Panc1 (cell line): ENCODE results near the gene YIPF1. TPM values are rescaled to one million over a fixed set of nuclear protein-coding genes. Genes with fewer than 3 reads are reported as not detected.

Source experiments
- ATAC-seq: fragments of 200-7000 bp; cut with Tn5 transposase; 2 replicates; pipeline ENCODE4 v1.9.1; 2020; ENCODE audit warnings: mild to moderate bottlenecking, moderate library complexity
- BruUV-seq: library from RNA; stranded (reverse); fragments of 400-500 nt; replicated peaks from 2 replicates; lab custom pipeline; 2021; lab: Mats Ljungman, UMichigan
- CTCF ChIA-PET: fragments of 300-600 bp; sonication (Branson Sonifier 250); formaldehyde crosslinking; loops from one replicate; lab custom pipeline; 2022; ENCODE audit warnings: antibody characterized with exemption; lab: Charles Lee
- POLR2A ChIA-PET: fragments of 300-600 bp; sonication (Branson Sonifier 250); formaldehyde crosslinking; loops from one replicate; lab custom pipeline; 2022; ENCODE audit warnings: antibody characterized with exemption; lab: Charles Lee
- DNase-seq: peaks from one replicate; pipeline ENCODE4 v3.0.0-alpha.2; 2010; ENCODE audit warnings: low read depth, low spot score
- H3K27ac ChIP-seq: 2 replicates; pipeline ENCODE4 v1.5.1; 2011; ENCODE audit warnings: mild to moderate bottlenecking, low read length, inconsistent platforms
- H3K27me3 ChIP-seq: fragments of 200-500 bp; sonication (Bioruptor generic); 2 replicates; pipeline ENCODE4 v1.6.0; 2014; ENCODE audit warnings: low read length, inconsistent platforms; ENCODE audit not compliant: control insufficient read depth, insufficient read depth
- H3K36me3 ChIP-seq: fragments of 200-500 bp; sonication (Bioruptor generic); 2 replicates; pipeline ENCODE4 v1.5.1; 2014; ENCODE audit warnings: inconsistent platforms, mild to moderate bottlenecking, low read length, moderate library complexity; ENCODE audit not compliant: control insufficient read depth, insufficient read depth
- H3K4me1 ChIP-seq: 2 replicates; pipeline ENCODE4 v1.5.1; 2011; ENCODE audit warnings: inconsistent platforms, mild to moderate bottlenecking, low read length, moderate library complexity; ENCODE audit not compliant: control insufficient read depth, insufficient read depth
- H3K4me3 ChIP-seq, 2 experiments: 2 replicates each; pipeline ENCODE4 v1.5.1; 2011 to 2012; ENCODE audit warnings: low read depth in 2 of 2, low read length in 2 of 2, mild to moderate bottlenecking in 2 of 2, inconsistent platforms in 1 of 2, moderate library complexity in 1 of 2
- H3K9me3 ChIP-seq: fragments of 200-500 bp; sonication (Bioruptor generic); 2 replicates; pipeline ENCODE4 v1.5.1; 2014; ENCODE audit warnings: low read depth, mild to moderate bottlenecking, inconsistent platforms, low read length, moderate library complexity; ENCODE audit not compliant: control insufficient read depth, insufficient read depth
- POLR2AphosphoS5 ChIP-seq: IDR thresholded peaks from 2 replicates; pipeline ENCODE4 v1.6.1; 2012; ENCODE audit warnings: mild to moderate bottlenecking, low read depth, low read length, moderate library complexity
- REST ChIP-seq, 2 experiments: IDR thresholded peaks; 2 replicates each; pipeline ENCODE4 v1.6.1; 2011 to 2012; ENCODE audit warnings: low read depth in 2 of 2, control low read depth in 1 of 2, low read length in 1 of 2, mild to moderate bottlenecking in 1 of 2, moderate library complexity in 1 of 2; ENCODE audit not compliant: insufficient read depth in 1 of 2
- SIN3A ChIP-seq: IDR thresholded peaks from 2 replicates; pipeline ENCODE4 v1.6.1; 2012; ENCODE audit warnings: low read depth, mild to moderate bottlenecking, low read length, moderate library complexity, borderline replicate concordance; ENCODE audit not compliant: insufficient read depth
- TCF7L2 ChIP-seq: IDR thresholded peaks from 2 replicates; pipeline ENCODE4 v1.6.1; 2011; ENCODE audit warnings: mild to moderate bottlenecking, low read depth, low read length, inconsistent platforms
- in situ Hi-C: cut with HindIII; loops from 2 replicates; pipeline ENCODE4 v1.10.0; 2016; ENCODE audit warnings: low sequenced_read_pairs, low pct_unique_long_range_greater_than_20kb
- intact Hi-C: fragments of 100-400 bp; cut with micrococcal nuclease; formaldehyde crosslinking; loops from one replicate; pipeline ENCODE4 v1.10.0; 2022; ENCODE audit not compliant: unreplicated experiment
- total RNA-seq: library from RNA; stranded (reverse); gene quantifications from one replicate; pipeline ENCODE4 v1.2.1, GENCODE V29; 2021; ENCODE audit not compliant: unreplicated experiment
- TF ChIP-seq, protein P1 (sequence below): fragments of 450-650 bp; IDR thresholded peaks from 2 replicates; pipeline ENCODE4 v1.5.1; 2017; ENCODE audit warnings: mild to moderate bottlenecking

Gene YIPF1
- total RNA-seq, 1 experiment from 2014 or later, result 21.4 TPM

DNA sequence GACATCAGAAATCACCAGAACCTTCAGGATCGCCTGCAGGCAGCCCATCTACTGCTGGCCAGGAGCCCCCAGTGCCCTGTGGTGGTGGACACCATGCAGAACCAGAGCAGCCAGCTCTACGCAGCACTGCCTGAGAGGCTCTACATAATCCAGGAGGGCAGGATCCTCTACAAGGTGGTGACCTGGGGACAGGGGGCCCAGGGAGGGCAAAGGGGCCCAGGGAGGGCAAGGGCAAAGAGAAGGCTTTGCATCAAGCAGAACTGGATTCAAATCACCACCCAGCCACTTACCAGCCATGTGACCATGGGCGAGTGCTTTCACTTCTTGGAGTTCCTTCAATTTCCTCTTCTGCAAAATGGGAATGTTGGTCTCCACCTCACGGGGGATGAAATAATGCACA, 16.5 kb upstream of the YIPF1 start:
- Histone ChIP-seq H3K27me3 (no peaks in the 10 kb centered on the region), H3K27ac (no peak overlapping the region), H3K4me3 (no peak overlapping the region), H3K36me3 (no peaks in the 10 kb centered on the region), H3K4me1 (no peaks in the 10 kb centered on the region), H3K9me3 (no peaks in the 10 kb centered on the region)
- intact Hi-C loops (no loop called here), in situ Hi-C loops (no loop called here)
- ATAC-seq, result no peak
- TF ChIP-seq REST (IDR thresholded peaks at IDR 0.05; ENCODE audit: insufficient read depth in 1 of 2, low read depth in 2 of 2, low read length in 1 of 2), result no peak
- TF ChIP-seq POLR2AphosphoS5, result no peak
- no peak for TF ChIP-seq SIN3A
- no peak for TF ChIP-seq TCF7L2
- TF ChIP-seq, protein P1, sequence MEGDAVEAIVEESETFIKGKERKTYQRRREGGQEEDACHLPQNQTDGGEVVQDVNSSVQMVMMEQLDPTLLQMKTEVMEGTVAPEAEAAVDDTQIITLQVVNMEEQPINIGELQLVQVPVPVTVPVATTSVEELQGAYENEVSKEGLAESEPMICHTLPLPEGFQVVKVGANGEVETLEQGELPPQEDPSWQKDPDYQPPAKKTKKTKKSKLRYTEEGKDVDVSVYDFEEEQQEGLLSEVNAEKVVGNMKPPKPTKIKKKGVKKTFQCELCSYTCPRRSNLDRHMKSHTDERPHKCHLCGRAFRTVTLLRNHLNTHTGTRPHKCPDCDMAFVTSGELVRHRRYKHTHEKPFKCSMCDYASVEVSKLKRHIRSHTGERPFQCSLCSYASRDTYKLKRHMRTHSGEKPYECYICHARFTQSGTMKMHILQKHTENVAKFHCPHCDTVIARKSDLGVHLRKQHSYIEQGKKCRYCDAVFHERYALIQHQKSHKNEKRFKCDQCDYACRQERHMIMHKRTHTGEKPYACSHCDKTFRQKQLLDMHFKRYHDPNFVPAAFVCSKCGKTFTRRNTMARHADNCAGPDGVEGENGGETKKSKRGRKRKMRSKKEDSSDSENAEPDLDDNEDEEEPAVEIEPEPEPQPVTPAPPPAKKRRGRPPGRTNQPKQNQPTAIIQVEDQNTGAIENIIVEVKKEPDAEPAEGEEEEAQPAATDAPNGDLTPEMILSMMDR, result no peak
- ChIA-PET POLR2A (no interaction called here), CTCF (no interaction called here)
- DNase-seq, result no peak
- no TSS peak for BruUV-seq

DNA sequence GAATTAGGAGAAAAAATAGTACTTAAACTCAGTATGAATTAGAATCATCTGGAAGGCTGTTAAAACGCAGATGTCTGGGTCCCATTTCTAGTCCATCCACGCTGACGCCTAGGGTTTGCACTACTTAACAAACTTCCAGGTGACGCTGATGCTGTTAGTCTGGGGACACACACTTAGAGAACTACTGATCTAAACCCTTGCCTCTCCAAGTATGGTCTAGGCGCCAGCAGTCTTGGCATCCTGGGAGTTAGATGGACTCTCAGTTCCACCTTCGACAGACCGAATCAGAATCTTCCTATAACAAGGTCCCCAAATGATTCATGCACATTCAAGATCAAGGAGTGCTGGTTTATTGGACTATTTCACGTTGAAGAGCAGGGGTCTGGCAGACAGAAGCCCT, 15.9 kb upstream of the YIPF1 start:
- CTCF ChIA-PET, result no interaction called here
- POLR2A ChIA-PET, result no interaction called here
- ATAC-seq (no peak), DNase-seq (no peak)
- Histone ChIP-seq H3K9me3 (no peaks in the 10 kb centered on the region), H3K4me1 (no peaks in the 10 kb centered on the region), H3K27ac (no peak overlapping the region), H3K36me3 (no peaks in the 10 kb centered on the region), H3K4me3 (no peak overlapping the region), H3K27me3 (no peaks in the 10 kb centered on the region)
- TF ChIP-seq POLR2AphosphoS5 (no peak), TCF7L2 (no peak), REST (IDR thresholded peaks at IDR 0.05; ENCODE audit: insufficient read depth in 1 of 2, low read depth in 2 of 2, low read length in 1 of 2) (no peak), SIN3A (no peak)
- TF ChIP-seq, protein P1, result no peak
- intact Hi-C loops, result no loop called here
- in situ Hi-C loops, result no loop called here
- no TSS peak for BruUV-seq
